Measurements from ENCODE around the gene NCKAP5.

DNA sequence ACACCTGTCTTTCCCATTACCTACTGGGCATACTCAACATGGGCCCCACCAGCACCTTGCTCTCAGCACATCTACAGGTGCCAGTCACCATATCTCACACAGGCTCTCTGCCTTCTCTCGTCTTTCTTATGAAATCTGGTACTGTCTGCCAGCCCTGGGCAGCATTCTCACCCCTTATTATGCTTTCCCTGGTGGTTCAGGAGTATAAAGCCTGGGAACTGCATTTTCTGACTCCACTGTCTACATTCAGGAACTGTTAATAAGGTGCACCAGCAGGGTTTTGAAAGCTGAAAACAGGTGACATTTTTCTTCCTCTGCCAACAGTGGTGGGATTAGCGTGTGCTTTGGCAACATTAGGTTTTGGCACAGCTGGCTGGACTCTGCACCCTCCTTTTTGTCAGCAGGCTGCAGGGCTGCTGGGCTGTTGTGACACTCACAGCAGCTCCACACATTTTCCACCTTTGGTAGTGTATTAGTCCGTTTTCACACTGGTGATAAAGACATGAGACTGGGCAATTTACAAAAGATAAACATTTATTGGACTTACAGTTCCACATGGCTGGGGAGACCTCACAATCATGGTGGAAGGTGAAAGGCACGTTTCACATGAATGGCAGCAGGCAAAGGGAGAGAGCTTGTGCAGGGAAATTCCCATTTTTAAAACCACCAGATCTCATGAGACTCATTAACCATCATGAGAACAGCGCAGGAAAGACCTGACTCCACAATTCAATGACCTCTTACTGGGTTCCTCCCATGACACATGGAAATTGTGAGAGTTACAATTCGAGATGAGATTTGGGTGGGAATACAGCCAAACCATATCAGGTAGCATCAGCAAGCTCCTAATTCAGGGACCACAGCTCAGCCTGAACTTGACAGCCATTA, 555.2 kb downstream of the NCKAP5 start:
- TF ChIP-seq, protein P1, sequence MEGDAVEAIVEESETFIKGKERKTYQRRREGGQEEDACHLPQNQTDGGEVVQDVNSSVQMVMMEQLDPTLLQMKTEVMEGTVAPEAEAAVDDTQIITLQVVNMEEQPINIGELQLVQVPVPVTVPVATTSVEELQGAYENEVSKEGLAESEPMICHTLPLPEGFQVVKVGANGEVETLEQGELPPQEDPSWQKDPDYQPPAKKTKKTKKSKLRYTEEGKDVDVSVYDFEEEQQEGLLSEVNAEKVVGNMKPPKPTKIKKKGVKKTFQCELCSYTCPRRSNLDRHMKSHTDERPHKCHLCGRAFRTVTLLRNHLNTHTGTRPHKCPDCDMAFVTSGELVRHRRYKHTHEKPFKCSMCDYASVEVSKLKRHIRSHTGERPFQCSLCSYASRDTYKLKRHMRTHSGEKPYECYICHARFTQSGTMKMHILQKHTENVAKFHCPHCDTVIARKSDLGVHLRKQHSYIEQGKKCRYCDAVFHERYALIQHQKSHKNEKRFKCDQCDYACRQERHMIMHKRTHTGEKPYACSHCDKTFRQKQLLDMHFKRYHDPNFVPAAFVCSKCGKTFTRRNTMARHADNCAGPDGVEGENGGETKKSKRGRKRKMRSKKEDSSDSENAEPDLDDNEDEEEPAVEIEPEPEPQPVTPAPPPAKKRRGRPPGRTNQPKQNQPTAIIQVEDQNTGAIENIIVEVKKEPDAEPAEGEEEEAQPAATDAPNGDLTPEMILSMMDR (IDR thresholded peaks at IDR 0.05; ENCODE audit: low read length), result no peak
- TF ChIP-seq EZH2 (IDR thresholded peaks at IDR 0.05; ENCODE audit: borderline replicate concordance, low read length), result no peak
